NCI-H187 treated with DMSO at 0.1 percent for 48 hours (cell line): ENCODE measurements around the gene STX12.
"Not testable (repeated sequence)": the region's sequence is repeated elsewhere in the genome, so short reads cannot be mapped to it uniquely, and the experiment has no call there.

Experiments
- DNase-seq: peaks from one replicate; lab custom pipeline; 2025; lab: John Stamatoyannopoulos, UW

The STX12 gene

DNA sequence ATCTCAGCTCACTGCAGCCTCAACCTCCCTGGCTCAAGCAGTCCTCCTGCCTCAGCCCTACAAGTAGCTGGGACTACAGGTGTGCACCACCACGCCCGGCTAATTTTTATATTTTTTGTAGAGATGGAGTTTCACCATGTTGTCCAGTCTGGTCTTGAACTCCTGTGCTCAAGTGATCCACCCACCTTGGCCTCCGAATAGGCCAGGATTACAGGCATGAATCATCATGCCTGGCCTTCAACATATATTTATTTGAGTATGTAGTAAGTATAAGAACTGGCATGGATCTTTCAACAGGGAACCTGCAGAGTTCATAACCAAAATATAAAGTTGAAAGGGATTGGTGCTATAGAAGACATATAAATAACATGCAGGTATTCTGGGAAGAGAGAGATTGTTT, 2.3 kb downstream of the STX12 start:
- not testable (repeated sequence) for DNase-seq

DNA sequence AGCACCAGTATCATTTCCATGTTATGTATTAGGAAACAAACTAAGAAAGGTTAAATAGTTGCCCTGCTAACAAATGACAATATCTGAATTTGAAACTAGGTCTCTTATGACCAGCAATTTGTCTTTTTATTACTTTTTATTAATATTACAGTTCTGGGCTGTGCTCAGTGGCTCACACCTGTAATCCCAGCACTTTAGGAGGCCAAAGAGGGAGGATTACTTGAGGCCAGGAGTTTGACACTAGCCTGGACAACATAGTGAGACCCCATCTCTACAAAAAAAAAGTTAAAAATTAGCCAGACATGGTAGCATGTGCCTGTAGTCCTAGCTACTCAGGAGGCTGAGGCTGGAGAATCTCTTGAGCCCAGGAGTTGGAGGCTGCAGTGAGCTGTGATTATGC, 3.3 kb downstream of the STX12 start:
- not testable (repeated sequence) for DNase-seq

DNA sequence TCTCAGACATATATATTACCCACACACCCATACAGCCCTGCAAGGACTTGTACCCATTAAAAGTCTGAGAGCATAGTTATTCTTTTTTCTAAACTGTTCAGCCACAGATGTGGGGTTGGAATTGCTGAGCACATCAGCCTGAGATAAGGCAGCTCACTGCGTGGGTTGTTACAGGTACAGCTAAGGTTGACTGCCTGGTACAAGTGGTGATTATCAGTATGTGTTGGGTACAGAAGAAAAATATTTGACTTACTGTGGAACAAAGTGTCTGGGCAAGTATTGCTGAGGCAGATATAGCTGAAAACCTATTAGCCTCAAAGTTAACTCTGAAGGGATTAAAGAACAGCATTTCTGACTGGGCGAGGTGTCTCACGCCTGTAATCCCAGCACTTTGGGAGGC, 5.0 kb downstream of the STX12 start:
- no peak for DNase-seq

DNA sequence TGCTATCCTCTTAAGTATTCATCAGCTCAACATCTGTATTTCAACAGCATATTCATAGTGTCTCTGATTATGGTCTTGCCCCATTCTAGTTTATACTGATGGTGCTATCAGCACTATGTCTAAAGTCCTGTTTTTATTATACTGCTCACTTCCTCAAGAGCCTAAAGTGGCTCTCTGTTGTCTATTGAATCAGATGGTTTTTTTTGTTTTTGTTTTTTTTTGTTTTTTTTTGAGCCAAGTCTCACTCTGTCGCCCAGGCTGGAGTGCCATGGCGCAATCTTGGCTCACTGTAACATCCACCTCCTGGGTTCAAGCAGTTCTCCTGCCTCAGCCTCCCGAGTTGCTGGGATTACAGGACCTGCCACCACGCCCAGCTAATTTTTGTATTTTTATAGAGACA, 6.1 kb downstream of the STX12 start:
- no peak for DNase-seq

DNA sequence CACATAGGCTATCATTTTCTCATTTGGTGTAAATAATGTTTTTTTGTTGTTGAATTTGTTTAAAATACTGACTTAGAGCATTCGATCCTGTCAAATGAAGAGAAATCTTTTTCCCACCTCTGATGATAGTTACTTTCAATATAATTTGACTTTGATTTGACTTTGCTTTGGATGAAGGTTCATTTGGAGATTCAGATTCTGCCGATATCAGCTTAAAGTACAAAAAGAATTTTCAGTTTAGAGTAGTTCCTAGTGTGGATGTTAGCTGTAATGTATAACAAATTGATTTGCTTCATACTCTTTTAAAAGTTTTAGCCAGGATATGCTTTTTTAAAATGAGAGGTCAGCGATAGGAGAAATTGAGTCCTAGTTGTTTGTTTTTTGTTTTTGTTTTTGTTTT, 9.9 kb downstream of the STX12 start:
- DNase-seq: no peak

DNA sequence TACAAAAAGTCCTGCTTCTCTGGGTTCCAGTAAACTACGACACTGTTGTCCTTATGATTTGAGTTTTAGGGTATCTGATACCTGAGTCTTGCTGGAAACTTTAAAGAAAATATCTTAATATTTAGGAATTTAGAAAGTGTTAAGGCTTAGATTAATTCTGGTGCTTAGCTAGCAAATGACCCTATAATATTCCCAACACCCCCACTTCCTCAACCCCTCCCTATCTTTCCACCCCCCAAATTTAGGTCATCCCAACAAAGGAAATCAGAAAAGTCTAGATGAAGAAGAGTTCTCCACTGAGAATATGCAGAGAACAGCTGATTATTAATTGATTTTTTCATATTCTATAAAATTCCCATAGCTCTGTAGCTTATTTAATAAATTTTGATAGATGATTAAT, 11.7 kb downstream of the STX12 start:
- DNase-seq: no peak

DNA sequence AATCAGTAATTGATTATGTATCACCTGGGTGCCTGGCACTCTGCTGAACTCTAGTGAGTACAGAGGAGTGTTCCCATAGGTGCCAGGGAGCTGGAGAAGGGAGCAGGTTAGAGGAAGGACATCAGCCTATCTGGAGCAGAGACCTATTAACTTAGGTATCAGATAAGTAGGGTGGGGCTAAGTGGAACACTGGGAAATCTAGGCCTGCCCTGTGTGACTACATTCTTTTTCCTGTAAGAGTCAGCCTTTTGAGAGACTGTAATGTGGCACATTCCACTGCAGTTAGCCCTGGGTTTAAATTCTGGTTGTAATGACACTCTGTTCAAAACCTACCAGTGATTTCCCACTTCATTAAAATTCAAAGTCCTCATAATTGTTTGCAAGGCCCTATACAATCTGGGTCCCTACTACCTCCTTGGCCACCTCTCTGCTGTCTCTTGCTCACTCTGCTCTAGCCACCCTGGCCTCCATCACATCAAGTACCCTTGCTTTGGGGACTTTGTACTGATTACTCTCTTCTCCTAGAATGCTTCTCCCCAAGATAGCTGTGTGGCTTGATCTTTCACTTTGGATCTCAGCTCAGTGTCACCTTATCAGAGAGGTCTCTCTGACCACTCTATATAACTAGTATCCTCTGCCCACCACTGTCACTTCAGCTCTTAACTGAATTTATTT, 12.9 kb downstream of the STX12 start:
- DNase-seq: no peak

DNA sequence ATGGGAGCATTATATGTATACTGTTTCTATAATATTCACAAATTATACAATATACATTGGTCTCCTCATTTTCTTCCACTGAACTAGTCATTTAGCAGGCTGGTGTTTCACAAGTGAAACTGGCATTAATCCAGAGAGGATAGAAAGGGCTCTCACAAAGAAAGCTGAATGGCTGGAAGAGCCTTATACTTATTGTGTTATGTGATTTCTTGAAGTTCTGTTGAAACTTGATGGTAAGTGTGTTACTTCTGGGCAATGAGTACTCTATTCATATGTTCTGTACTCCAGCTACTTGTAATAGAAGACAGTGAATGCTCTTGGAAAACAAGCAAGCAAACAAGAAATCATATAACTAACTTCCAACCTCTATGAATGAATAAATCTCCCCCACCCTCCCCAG, 14.9 kb downstream of the STX12 start:
- DNase-seq: no peak

DNA sequence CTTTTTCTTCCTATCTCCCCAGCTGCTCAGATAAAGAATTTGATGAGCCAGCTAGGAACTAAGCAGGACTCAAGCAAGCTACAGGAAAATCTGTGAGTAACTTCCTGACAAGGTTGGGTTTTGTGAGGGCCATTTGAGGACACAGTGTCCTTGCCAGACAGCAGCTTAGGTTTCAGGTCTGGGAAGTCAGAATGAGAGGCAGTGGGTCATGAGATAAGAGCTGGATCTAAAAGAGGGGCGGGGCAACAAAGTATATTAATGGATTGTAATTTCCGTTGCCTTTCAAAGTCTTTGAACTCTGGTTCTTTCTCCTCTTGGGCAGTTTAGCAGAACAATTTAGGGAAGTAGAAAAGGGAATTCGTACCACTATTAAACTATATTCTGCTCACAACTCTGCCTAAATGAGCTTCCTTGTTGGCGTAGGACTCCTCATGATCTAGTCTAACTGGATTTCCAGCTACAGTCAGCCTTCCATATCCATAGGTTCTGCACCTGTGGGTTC, 16.6 kb downstream of the STX12 start:
- no peak for DNase-seq

DNA sequence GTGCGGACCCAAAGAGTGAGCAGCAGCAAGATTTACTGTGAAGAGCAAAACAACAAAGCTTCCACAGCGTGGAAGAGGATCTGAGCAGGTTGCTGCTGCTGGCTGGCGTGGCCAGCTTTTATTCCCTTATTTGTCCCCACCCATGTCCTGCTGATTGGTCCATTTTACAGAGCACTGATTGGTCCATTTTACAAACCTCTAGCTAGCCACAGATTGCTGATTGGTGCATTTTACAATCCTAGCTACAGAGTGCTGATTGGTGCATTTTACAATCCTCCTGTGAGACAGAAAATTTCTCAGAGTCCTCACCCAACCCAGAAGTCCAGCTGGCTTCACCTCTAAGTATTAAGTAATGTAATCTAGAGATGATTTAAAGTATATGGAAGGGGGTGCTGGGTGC, 17.3 kb downstream of the STX12 start:
- DNase-seq: not testable (repeated sequence)

DNA sequence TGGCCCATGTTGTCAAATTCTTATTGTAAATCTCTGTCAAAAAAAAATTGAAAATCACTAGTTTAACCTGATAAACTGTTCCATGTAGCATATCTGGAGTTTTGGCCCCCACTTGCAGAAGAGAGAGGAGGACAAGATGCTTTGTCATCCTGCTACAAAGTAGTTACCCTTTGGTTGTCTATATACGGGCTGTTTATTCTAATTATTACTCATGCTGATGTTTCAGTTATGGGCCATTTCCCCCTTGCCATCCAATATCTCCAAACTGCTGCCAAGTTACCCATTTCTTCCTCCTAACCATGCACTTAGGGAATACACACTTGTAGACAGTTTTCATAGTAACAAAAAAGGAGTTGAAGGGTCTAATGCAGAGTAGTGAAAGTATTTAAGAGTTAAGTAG, 22.6 kb downstream of the STX12 start:
- DNase-seq: no peak

DNA sequence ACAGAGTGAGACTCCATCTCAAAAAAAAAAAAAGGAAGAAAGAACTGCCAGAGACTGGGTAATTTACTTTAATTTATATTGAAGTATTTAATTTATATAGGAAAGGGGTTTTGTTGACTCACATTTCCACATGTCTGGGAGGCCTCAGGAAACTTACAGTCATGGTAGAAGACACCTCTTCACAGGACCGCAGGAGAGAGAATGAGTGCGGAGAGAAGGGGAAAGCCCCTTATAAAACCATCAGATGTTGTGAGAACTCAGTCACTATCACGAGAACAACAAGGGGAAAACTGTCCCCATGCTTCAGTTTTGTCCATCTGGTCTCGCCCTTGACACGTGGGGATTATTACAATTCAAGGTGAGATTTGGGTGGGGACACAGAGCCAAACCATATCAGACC, 31.8 kb downstream of the STX12 start:
- DNase-seq: no peak

DNA sequence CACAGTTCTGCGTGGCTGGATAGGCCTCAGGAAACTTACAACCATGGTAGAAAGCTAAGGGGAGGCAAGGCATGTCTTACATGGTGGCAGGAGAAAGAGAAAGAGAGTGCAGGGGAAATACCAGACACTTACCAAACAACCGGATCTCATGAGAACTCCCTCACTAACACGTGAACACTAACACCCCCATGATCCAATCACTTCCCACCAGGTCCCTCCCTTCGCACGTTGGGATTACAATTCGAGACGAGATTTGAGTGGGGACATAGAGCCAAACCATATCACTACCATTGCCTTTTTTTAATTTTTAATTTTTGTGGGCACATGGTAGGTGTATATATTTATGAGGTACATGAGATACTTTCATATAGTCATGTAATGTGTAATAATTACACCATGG, 33.7 kb downstream of the STX12 start:
- no peak for DNase-seq

DNA sequence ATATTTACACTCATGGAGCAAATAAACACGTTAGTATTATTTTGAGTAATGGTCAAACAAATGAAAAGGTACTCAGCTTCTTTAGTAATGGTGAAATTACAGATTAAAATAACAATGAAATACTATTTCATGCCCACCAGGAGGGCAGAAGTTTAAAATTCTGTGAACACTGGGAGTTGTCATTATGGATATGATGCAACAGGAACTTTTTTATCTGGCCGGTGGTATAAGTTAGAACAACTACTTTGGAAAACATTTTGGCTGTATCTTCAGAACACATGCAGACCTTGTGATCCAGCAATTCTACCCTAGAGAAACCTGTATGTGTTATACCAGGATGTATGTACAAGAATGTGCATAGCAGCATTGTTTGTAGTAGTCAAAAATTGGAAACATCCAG, 34.4 kb downstream of the STX12 start:
- no peak for DNase-seq

DNA sequence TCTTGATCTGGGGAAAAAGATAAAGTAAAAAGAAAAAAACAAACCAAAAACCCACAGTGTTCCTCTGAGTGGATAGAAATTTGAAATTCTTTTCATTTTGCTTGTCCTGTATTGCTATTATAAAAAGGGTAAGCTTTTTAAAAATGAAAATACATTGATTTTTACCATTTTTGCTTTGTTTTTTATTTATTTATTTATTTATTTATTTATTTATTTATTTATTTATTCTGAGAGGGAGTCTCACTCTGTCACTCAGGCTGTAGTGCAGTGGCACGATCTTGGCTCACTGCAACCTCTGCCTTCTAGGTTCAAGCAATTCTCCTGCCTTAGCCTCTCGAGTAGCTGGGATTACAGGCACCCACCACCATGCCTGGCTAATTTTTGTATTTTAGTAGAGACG, 35.1 kb downstream of the STX12 start:
- DNase-seq: not testable (repeated sequence)

DNA sequence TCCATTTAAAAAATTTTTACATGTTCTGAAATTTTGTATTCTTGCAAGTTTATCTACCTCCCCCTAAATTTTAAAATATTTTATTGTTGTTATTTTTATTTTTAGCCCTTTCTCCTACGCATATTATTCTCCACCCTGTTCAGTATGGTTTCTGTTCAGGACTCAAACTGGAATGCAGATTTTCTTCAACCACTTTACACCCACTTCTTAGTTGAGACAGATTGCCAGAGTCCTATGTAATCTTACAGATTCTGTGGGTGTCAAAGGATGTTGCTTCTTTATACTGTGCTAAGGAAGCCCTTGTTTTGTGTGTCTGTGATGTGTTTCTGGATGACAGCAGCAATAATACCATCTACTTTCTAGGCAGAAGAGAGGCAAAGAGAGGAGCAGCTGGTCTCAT, 36.9 kb downstream of the STX12 start:
- no peak for DNase-seq

DNA sequence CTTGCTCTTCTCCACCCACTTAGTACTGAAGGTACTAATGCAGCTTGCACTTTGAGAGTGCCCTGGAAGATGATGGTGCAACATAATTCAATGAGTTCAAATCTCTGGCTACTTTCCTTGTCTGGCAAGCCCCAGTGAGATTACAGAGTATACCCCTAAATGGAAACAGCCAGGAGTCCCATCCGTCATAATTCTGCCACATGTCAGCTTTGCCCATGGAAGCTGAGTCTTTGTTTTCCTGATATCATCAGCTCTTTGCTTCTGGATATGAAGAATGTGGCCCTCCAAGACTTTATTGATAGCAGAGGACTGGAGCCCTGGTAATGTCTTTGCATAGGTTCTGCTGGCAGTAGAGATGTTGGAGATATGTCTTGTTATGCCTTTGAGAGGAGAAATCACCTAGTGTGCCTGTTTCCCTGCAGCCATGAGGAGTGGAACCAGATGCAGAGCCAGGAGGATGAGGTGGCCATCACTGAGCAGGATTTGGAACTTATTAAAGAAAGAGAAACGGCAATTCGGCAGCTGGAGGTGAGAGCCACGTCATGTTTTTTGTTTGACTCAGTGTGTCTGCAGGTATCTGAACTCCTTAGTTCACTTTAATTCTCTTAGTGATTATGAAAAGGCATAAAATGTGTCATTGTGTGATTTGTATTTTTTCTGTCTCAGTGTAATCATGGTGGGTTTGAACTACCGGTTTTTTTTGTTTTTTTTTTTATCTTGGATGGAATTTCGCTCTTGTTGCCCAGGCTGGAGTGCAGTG, 38.9 kb downstream of the STX12 start:
- DNase-seq: no peak

DNA sequence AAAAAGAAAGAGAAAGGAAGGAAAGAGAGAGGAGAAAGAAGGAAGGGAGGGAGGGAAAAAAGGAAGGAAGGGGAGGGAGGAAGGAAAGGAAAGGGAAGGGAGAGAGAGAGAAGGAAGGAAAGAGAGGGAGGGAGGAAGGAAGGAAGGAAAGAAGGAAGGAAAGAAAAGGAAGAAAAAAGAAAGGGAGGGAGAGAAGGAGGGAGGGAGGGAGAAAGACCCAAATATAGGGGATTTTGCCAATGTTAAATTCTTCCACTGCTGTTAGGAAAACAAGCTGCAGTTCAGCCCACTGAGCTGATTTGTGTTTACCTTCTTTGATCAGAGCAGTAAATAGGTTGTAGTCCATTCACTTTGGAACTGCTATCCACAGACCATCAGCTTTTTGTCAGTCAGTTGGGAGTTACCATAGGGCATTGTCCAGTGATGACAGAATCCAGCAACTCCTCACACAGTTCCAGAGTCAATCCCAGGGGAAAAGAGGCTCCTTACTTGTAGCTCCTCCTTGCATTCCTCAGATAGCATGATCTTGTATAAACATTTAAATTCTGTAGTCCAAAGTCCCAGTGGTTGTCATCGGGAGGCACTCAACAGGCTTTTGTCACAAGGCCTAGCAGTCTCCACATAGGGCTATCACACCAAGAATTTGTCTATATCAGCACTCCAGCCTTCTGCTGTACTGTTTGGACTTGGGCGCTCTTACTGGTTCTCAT, 44.1 kb downstream of the STX12 start:
- DNase-seq: no peak

DNA sequence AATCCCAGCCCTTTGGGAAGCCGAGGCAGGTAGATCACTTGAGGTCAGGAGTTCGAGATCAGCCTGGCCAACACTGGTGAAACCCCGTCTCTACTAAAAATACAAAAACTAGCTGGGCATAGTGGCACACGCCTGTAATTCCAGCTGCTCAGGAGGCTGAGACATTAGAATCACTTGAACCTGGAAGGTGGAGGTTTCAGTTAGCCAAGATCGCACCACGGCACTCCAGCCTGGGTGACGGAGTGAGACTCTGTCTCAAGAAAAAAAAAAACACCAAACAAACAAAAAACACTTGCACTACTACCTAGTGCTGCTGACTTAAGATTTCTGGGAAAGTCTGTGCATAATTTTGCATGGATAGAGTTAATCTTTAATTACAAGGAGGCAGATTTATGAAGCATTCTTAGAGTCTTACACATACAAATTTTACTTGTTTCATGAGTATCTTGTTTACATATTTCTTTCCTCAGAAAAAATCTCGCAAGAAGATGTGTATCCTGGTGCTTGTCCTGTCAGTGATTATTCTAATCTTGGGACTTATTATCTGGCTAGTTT, 48.8 kb downstream of the STX12 start:
- no peak for DNase-seq

DNA sequence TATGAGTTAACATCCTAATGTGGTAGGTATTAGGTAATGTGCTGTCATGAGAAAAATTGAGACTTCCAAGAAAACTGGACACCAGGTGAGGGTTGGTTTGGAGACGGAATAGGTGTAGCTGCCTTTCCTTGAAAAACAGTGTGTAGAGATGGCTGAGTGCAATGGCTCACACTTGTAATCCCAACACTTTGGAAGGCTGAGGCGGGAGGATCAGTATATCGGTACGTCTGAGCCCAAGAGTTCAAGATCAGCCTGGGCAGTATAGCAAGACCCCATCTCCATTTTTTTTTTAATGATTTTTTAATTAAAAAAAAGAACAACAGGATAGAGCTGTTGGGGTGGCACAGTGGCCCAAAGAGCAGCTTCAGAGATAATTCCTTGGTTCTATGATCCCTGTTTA, 50.8 kb downstream of the STX12 start:
- no peak for DNase-seq

DNA sequence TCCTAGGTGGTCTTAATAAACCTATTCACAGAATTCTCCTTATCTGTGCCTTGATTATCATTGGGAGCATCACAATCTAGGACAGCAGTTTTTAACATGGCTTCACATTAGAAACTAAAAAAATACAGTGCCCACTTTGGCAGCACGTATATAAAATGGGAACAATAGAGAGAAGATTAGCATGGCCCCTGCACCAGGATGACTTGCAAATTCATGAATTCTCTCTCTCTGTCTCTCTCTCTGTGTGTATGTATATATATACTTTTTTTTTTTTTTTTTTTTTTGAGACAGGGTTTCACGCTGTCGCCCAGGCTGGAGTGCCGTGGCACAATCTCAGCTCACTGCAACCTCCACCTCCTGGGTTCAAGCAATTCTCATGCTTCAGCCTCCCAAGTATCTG, 51.4 kb downstream of the STX12 start:
- no peak for DNase-seq

DNA sequence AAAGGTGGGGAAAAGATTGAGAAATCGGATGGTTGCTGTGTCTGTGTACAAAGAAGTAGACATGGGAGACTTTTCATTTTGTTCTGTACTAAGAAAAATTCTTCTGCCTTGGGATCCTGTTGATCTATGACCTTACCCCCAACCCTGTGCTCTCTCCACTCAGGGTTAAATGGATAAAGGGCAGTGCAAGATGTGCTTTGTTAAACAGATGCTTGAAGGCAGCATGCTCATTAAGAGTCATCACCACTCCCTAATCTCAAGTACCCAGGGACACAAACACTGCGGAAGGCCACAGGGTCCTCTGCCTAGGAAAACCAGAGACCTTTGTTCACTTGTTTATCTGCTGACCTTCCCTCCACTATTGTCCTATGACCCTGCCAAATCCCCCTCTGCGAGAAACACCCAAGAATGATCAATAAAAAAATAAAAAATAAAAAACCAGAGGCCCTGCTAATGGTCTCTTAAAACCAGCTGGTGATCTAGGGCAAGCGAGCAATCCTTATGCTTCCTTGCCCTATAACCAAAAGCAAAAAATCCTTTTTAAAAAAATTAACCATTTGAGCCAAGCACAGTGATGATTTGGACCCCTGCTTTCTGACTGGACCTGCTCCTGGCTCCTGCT, 56.4 kb downstream of the STX12 start:
- DNase-seq: not testable (repeated sequence)
